ENCODE measurements around the gene FOCAD.

- TF ChIP-seq POLR2AphosphoS5 (IDR thresholded peaks at IDR 0.05) (no peak), CTCF (IDR thresholded peaks at IDR 0.05) (no peak)
Measured at GRCh38 chr9:20689833-20690232, 5.8 kb downstream of the FOCAD start.

Measured in prostate gland (tissue), 2 donors.